Measurements from ENCODE around the gene TMA7B. TPM values are rescaled to one million over a fixed set of nuclear protein-coding genes. Genes with fewer than 3 reads are reported as not detected.

The TMA7B gene
- total RNA-seq, 1 experiment from 2014 or later: not detected

GRCh38 chr22:39962071-39962470 is 1.9 kb downstream of the TMA7B start:
- Mint-ChIP-seq H3K4me1 (ENCODE audit: insufficient read depth, unreplicated experiment) (peaks cover 42% of the 10 kb centered on the region), H3K27me3 (ENCODE audit: insufficient read depth, unreplicated experiment) (no peaks in the 10 kb centered on the region), H3K36me3 (ENCODE audit: insufficient read depth, unreplicated experiment) (peaks cover 6% of the 10 kb centered on the region), H3K4me3 (ENCODE audit: unreplicated experiment) (no peak overlapping the region), H3K27ac (ENCODE audit: low read depth, unreplicated experiment) (peak overlapping the region; percentile 89), H3K9me3 (ENCODE audit: unreplicated experiment) (no peaks in the 10 kb centered on the region)
- DNase-seq (ENCODE audit: unreplicated experiment): no peak
- intact Hi-C loops (cut with micrococcal nuclease): no loop called here
- ChIA-PET POLR2A (interaction anchor here (1.1 to 1.8 kb wide), 4 partner anchors 12 to 38 kb away, joined by 3 to 6 read pairs (median 4); no protein-coding TSS in a partner anchor), CTCF (interaction anchor here (0.5 kb wide), 1 partner anchor 461 kb away, joined by 4 read pairs; no protein-coding TSS in a partner anchor)
- BruUV-seq (replicated peaks): no TSS peak
- TF ChIP-seq CTCF (IDR thresholded peaks at IDR 0.05; ENCODE audit: unreplicated experiment): no peak

- Mint-ChIP-seq H3K27ac (ENCODE audit: low read depth, unreplicated experiment) (no peak overlapping the region), H3K4me1 (ENCODE audit: insufficient read depth, unreplicated experiment) (peaks cover 45% of the 10 kb centered on the region), H3K9me3 (ENCODE audit: unreplicated experiment) (no peaks in the 10 kb centered on the region), H3K36me3 (ENCODE audit: insufficient read depth, unreplicated experiment) (no peaks in the 10 kb centered on the region), H3K4me3 (ENCODE audit: unreplicated experiment) (no peak overlapping the region), H3K27me3 (ENCODE audit: insufficient read depth, unreplicated experiment) (no peaks in the 10 kb centered on the region)
- ChIA-PET CTCF (interaction anchor here (2.6 kb wide), 1 partner anchor 59 kb away, joined by 9 read pairs; no protein-coding TSS in a partner anchor), POLR2A (interaction anchor here (1.1 to 1.4 kb wide), 2 partner anchors 31 to 44 kb away, joined by 4 read pairs; no protein-coding TSS in a partner anchor)
- no peak for DNase-seq (ENCODE audit: unreplicated experiment)
- intact Hi-C loops (cut with micrococcal nuclease): loop anchor here (2.0 kb wide), 1 partner anchor 19 kb away; no protein-coding TSS in a partner anchor
- no TSS peak for BruUV-seq (replicated peaks)
- TF ChIP-seq CTCF (IDR thresholded peaks at IDR 0.05; ENCODE audit: unreplicated experiment): no peak
Observed at GRCh38 chr22:39965748-39966147, 5.6 kb downstream of the TMA7B start.

- Mint-ChIP-seq H3K27ac (ENCODE audit: low read depth, unreplicated experiment) (peak overlapping the region; percentile 88), H3K4me3 (ENCODE audit: unreplicated experiment) (no peak overlapping the region), H3K4me1 (ENCODE audit: insufficient read depth, unreplicated experiment) (peaks cover 39% of the 10 kb centered on the region), H3K36me3 (ENCODE audit: insufficient read depth, unreplicated experiment) (no peaks in the 10 kb centered on the region), H3K9me3 (ENCODE audit: unreplicated experiment) (no peaks in the 10 kb centered on the region), H3K27me3 (ENCODE audit: insufficient read depth, unreplicated experiment) (no peaks in the 10 kb centered on the region)
- POLR2A ChIA-PET: interaction anchor here (0.6 to 1.4 kb wide), 3 partner anchors 30 to 73 kb away, joined by 3 to 4 read pairs (median 4); no protein-coding TSS in a partner anchor
- intact Hi-C loops (cut with micrococcal nuclease): loop anchor here (2.0 kb wide), 1 partner anchor 18 kb away; no protein-coding TSS in a partner anchor
- no peak for TF ChIP-seq CTCF (IDR thresholded peaks at IDR 0.05; ENCODE audit: unreplicated experiment)
- CTCF ChIA-PET: interaction anchor here (0.6 to 2.6 kb wide), 4 partner anchors 39 to 254 kb away, joined by 3 to 9 read pairs (median 3); no protein-coding TSS in a partner anchor
- peak; percentile 31 for DNase-seq (ENCODE audit: unreplicated experiment)
- BruUV-seq (replicated peaks): no TSS peak
Observed at GRCh38 chr22:39966470-39966869, 6.3 kb downstream of the TMA7B start.

GRCh38 chr22:39967103-39967829 is 7.1 kb downstream of the TMA7B start:
- Mint-ChIP-seq H3K36me3 (ENCODE audit: insufficient read depth, unreplicated experiment) (no peaks in the 10 kb centered on the region), H3K27me3 (ENCODE audit: insufficient read depth, unreplicated experiment) (peaks cover 5% of the 10 kb centered on the region), H3K9me3 (ENCODE audit: unreplicated experiment) (no peaks in the 10 kb centered on the region), H3K4me3 (ENCODE audit: unreplicated experiment) (no peak overlapping the region), H3K27ac (ENCODE audit: low read depth, unreplicated experiment) (peak overlapping the region; percentile 88), H3K4me1 (ENCODE audit: insufficient read depth, unreplicated experiment) (peaks cover 34% of the 10 kb centered on the region)
- ChIA-PET POLR2A (interaction anchor here (0.6 to 1.4 kb wide), 2 partner anchors 27 to 30 kb away, joined by 3 to 4 read pairs; partner anchors contain the start of gene FAM83F), CTCF (interaction anchor here (0.6 to 2.6 kb wide), 4 partner anchors 14 to 82 kb away, joined by 3 to 9 read pairs (median 4); no protein-coding TSS in a partner anchor)
- no TSS peak for BruUV-seq (replicated peaks)
- TF ChIP-seq CTCF (IDR thresholded peaks at IDR 0.05; ENCODE audit: unreplicated experiment): no peak
- intact Hi-C loops (cut with micrococcal nuclease): loop anchor here (2.0 kb wide), 1 partner anchor 18 kb away; no protein-coding TSS in a partner anchor
- peak; percentile 33 for DNase-seq (ENCODE audit: unreplicated experiment)

All from MCF 10A (cell line).